Measurements from ENCODE around the gene CUTC.

The CUTC gene

GRCh38 chr10:99732033-99732842, at the start of gene CUTC, which contains the start of gene COX15:
Gene CUTC, plus strand, starts transcription at chr10:99732234. Its CDS starts 115 bp downstream, at chr10:99732349.
Gene COX15, minus strand, starts transcription at chr10:99732127. Its CDS starts 78 bp downstream, at chr10:99732049.
- Histone ChIP-seq H3K27ac (peak within 1 kb of the TSS; percentile 84 to 88), H3K4me3 (peak within 1 kb of the TSS; percentile 97)
- no peak for TF ChIP-seq CTCF (IDR thresholded peaks at IDR 0.05)
- DNase-seq (ENCODE audit: low spot score), result peak; percentile 98

- Histone ChIP-seq H3K27ac (no peak overlapping the region), H3K4me3 (no peak overlapping the region)
- DNase-seq (ENCODE audit: low spot score), result no peak
- TF ChIP-seq CTCF (IDR thresholded peaks at IDR 0.05), result no peak
Observed at GRCh38 chr10:99682752-99683151, 49.3 kb upstream of the CUTC start.

- no peak overlapping the region for H3K4me3 ChIP-seq
- DNase-seq (ENCODE audit: low spot score), result no peak
- H3K27ac ChIP-seq, result no peak overlapping the region
- TF ChIP-seq CTCF (IDR thresholded peaks at IDR 0.05), result no peak
Observed at GRCh38 chr10:99685597-99685967, 46.5 kb upstream of the CUTC start.

GRCh38 chr10:99689461-99689860, 42.6 kb upstream of the CUTC start:
- no peak for DNase-seq (ENCODE audit: low spot score)
- Histone ChIP-seq H3K4me3 (no peak overlapping the region), H3K27ac (no peak overlapping the region)
- TF ChIP-seq CTCF (IDR thresholded peaks at IDR 0.05), result no peak

GRCh38 chr10:99693933-99694583, 38.0 kb upstream of the CUTC start:
- H3K4me3 ChIP-seq, result no peak overlapping the region
- no peak for DNase-seq (ENCODE audit: low spot score)
- no peak overlapping the region for H3K27ac ChIP-seq
- no peak for TF ChIP-seq CTCF (IDR thresholded peaks at IDR 0.05)

- DNase-seq (ENCODE audit: low spot score), result no peak
- TF ChIP-seq CTCF (IDR thresholded peaks at IDR 0.05), result no peak
- Histone ChIP-seq H3K27ac (no peak overlapping the region), H3K4me3 (no peak overlapping the region)
Observed at GRCh38 chr10:99695761-99696160, 36.3 kb upstream of the CUTC start.
